ENCODE results near the gene LOX. TPM values are rescaled to one million over a fixed set of nuclear protein-coding genes. Genes with fewer than 3 reads are reported as not detected.

Gene LOX
- total RNA-seq, 2 experiments from 2014 or later: 0.10 TPM; not detected in 1

DNA sequence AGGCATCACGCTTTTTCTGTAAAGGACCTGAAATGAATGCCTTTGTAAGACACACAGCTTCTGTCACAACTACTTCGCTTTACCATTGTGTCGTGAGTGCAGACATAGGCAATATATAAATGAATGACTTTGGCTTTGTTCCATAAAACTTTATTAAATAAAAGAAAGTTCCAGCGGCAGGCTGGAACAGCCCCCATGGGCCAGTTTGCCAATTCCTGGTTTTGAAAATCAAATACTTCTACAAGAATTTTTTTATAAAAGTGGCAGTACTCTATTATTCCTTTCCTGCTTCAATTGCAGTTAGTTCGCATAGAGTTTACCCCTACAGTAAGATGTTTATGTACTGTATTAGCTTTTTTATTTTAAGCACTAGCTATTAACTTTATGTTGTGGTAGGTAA lies 62.6 kb downstream of the LOX start:
- DNase-seq: no peak
- Mint-ChIP-seq H3K9me3 (no peaks in the 10 kb centered on the region), H3K27me3 (no peaks in the 10 kb centered on the region), H3K4me1 (peaks cover 8% of the 10 kb centered on the region), H3K36me3 (ENCODE audit: low read depth) (peaks cover 6% of the 10 kb centered on the region), H3K27ac (no peak overlapping the region), H3K4me3 (no peak overlapping the region)
- POLR2A ChIA-PET: no interaction called here
- CTCF ChIA-PET: no interaction called here

DNA sequence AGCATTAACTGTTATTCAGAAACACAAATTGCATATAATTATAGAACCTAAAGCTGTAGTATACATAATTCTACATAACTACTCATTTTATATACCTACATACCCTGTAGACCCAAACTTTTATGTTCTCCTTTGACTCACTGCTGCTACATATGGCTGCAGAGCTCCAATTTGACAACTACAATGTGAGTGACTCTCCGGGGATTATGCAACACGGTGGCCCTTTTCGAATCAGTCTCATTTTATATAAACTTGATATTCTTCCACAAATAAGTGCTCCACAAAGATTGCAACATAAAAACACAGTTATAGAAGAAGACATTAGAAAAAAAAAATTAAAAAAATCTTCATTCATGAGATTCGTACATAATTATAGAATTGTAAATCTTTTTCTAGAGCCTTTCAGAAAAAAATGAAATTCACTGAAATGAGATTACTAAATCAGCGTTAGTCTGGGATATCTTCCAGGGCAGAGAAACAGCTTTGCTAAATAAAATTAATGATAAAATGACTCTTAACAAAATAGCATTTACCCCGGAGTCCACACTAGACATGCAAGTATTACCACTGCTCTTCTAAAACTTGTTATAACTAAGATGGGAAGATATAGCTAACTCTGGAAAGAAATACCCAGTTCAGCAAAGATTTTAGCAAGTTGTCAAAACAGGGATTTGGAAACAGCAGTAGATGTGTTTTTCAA lies 63.7 kb downstream of the LOX start:
- Mint-ChIP-seq H3K9me3 (no peaks in the 10 kb centered on the region), H3K4me1 (peaks cover 4% of the 10 kb centered on the region), H3K27me3 (no peaks in the 10 kb centered on the region), H3K36me3 (ENCODE audit: low read depth) (no peaks in the 10 kb centered on the region), H3K4me3 (no peak overlapping the region), H3K27ac (no peak overlapping the region)
- ChIA-PET CTCF (no interaction called here), POLR2A (no interaction called here)
- no peak for DNase-seq

Other genes with a start within 250 kb of the LOX start
- not detected for gene FTMT, start 226.4 kb downstream of the LOX start, total RNA-seq
- 1 to 10 TPM; 7.2 to 7.5 TPM for gene SRFBP1, start 116.3 kb downstream of the LOX start, total RNA-seq
- gene ZNF474, start 51.3 kb upstream of the LOX start, total RNA-seq: not detected
- not detected for gene SNCAIP, start 234.0 kb upstream of the LOX start, total RNA-seq